HG03342 (cell line): Measurements from ENCODE around the gene OLFM1.
"Not testable (repeated sequence)": the region's sequence is repeated elsewhere in the genome, so short reads cannot be mapped to it uniquely, and the experiment has no call there.

Experiments used
- ATAC-seq: cut with Tn5 transposase; IDR thresholded peaks from one replicate; pipeline ENCODE4 v1.9.1; 2021; ENCODE audit warnings: mild to moderate bottlenecking, moderate library complexity; ENCODE audit not compliant: unreplicated experiment

OLFM1 gene

DNA sequence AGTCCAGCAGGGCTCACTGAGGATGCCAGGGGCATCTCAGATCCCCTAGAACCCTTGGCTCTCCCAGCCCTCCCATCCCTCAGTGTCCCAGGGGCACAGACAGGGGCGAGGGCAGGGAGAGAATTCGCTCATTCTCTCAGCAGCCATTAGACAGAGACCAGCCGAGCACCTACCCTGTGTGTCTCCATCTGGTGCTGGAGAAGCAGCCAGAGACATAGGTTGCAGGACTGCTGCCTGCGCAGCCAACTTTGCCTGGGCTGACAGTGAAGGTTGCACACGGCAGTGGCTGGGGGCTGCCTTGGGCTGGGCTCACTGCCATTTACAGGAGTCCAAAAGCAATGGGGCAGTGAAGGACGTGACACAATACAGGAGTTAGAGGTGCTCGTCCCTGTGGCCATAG, 60.9 kb downstream of the OLFM1 start:
- no peak for ATAC-seq

DNA sequence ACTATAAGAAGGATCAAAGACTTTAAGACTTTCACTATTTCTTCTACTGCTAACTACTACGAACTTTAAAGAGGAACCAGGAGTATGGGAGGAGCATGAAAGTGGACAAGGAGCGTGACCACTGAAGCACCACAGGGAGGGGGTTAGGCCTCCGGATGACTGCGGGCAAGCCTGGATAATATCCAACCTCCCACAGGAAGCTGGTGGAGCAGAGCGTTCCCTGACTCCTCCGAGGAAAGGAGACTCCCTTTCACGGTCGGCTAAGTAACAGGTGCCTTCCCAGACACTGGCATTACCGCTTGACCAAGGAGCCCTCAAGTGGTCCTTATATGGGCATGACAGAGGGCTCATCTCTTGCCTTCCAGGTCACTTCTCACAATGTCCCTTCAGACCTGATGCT, 62.4 kb downstream of the OLFM1 start:
- not testable (repeated sequence) for ATAC-seq

DNA sequence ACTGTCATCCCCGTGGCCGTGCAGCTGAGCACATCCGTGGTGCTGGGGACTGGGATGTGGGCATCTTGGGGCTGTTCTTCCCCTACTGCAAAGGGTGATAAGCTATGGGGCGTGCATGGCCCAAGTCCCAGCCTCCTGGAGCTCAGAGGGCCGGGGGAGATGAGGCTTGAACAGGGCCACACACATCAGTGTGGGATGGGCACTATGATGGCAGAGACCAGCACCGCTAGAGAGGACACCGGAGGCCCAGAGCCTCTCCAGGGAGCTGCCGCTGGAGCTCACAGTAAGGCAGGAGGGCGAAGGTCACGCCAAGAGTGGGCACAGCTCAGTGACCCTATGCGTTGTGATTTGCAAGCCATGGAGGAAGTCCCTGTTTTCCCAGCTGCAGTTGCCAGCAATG, 63.5 kb downstream of the OLFM1 start:
- no peak for ATAC-seq

DNA sequence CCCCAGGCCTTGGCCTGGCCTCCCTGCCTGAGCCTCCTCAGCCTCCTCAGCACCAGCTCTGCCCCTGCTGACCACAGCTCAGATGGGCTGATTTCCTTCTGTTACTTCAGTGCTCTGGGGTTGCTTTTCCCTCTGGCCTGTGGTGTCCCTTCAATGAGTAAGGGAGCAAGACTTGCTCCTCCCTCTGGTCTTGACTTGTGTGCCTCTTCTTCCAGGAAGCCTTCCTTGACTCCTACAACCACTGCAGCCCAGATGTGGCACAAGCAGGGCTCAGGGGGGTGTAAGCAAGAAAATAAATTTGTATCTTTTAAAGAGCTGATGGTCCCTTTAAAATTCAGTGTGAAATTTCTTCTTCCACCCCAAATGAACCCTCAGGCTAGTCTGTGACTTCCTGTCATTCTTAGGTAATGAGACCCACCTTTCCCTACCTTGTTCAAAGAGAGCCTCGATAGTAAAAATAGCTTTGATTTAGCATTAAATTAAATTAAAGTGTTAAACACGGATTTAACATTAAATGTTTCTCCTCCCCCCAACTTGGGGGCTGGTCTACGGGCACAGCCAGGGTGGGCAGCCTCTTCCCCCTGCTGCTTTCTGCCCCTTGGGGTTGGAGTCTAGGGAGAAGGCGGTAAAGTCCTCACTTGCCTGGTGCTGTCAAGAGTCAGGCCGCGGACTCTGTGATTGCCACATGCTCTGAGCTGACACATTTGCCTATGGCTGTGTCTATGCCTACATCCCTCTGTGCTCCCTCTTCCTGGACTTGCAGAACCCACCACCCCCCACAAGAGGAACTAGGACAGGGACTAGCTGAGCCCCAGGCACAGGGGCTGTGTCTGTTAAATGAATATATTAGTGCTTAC, 64.5 kb downstream of the OLFM1 start:
- no peak for ATAC-seq

DNA sequence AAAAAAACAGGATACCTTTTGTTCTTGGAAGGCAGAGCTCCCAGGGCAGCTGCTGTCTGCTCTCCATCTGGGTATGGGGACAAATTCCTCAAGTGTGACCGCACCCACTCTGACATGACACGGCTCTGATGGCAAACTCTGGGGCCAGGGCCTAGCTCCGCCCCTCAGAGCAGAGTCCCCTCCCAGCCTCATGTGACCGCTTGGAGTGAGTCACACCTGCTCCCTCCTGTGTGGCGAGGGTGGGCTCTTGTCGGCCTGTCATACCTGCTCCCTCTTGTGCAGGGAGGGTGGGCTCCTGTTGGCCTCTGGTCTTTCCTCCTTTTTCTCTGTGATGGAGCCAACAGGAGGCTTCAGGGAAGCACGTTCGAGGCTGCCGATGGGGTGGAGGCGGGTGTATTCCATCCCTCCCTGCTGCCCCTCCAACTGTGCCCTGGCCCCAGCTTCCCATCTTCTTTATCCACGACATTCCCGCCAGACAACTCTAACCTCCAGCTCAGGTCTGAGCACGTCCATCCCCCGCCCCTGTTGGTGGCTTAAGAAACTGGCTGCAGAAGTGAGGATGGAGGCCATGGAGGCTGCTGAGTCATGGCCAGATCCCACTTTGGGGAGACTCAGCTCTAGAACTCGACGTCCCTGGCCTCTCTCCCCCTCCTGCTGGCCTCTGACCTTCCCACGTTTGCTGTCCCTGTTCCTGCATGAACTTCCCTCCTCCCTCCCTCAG, 65.3 kb downstream of the OLFM1 start:
- no peak for ATAC-seq

DNA sequence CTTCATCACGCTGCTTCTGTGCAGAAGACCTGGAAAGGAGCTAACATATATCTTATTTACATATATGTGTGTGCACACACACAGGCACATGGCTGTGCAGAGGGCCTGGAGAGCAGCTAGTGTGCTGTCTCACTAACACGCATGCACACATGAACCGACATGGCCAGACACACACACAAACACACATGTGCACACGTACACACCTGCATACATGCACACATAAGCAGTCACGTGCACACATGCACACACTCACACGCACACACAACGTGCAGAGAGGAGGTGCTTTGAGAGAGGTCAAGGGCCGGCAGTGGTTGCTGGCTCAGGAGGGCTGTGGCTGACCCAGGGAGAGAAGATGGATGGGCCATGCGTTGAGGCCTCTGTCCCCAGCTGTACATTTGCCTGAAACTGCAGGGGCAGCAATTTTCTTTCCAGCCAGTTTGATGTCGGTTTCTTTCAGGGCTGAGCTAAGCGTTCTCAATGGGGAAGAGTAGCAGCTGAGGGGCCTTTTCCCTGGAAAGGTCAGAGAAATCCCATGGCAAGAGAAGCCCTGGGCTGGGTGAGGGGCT, 66.7 kb downstream of the OLFM1 start:
- ATAC-seq, result no peak

DNA sequence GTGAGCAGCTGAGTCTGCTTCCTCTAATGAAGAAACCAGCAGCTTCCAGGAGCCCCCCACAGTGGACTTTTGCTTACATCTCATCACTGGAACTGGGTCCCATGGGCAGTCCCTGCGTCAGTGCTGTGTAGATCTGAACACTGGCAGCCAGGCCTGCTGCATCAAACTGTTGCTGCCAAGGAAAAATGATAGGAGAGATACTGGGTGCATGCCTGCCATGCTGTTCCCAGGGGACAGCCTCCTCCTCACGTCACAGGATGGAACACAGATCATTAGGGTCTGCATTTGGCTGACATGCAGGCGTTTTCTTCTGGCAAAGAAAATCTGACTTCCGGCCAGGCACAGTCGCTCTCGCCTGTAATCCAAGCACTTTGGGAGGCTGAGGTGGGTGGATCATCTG, 67.9 kb downstream of the OLFM1 start:
- ATAC-seq, result no peak

DNA sequence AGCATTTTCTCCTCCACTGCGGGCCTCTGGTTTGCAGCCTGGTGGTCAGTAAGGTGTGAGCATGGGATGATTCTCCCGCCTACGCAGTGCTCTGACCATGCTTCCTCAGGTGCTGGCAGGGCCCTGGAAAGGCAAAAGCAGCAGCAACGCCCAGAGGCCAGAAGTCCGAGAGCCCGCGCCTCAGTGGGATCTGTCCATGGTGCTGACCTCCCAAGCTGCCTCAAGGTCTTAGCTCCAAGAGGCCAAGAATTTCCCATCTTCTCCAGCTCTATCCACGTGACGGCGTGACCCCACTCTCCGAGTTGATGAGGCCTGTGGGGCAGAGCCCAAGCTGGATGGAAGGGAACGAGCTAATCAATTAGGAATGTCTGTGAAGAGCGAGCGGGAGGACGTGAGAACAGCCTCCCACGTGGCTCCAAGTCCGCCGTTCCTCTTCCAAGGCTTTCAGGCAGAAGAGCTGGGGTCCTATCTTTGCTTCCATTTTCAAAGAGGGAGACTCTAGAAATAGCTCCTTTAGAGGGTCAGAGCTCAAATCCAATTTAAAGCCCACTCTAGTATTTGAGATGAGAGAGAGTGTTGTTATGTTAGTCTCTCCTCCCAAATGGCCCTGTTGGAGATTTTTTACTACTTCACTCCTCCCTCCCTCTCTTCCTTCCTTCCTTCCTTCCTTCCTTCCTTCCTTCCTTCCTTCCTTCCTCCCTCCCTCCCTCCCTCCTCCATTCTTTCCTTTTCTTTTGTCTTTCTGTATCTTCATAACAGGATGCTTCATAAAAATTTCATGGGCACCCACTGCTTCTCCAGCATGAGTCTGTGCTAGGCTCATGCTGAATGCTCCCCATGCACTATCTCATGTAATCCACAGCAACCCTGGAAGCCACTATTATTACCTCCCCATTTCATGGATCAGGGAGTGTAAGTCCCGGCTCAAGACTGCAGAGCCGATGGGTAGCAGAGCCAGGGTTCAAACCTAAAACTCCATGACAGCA, 69.3 kb downstream of the OLFM1 start:
- ATAC-seq, result no peak

DNA sequence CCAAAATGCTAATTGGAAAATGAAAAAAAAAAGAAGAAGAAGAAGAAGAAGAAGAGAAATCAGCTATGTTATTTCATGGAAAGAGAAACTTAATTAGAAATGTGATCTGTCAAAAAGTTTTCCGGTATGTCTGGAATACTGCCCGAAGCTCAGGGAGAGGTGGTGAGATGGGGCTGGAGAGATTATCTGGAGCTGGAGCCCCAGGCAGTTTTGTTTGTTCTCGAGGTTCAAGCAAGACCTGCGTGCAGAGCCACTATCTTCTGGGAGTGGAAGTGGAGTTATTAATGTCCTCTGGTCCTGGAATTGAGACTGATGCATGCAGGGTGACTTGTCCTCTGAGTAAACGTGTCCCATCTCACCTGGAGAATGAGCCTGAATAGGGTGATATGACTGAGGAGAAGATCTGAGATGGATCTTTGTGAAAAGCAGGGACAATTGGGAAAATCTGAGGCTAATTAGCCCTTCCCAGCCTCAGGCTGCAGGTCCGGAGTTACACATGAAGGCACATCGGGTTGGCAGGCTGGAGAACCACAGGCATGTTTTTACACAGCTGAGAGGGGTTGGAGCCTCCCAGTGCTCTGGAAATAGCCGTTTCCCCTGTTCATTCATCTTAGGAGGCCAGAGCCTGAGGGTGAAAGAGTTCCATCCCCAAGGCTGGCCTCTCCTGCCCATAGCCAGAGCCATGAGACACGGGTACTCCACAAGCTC, 70.5 kb downstream of the OLFM1 start:
- ATAC-seq, result no peak

DNA sequence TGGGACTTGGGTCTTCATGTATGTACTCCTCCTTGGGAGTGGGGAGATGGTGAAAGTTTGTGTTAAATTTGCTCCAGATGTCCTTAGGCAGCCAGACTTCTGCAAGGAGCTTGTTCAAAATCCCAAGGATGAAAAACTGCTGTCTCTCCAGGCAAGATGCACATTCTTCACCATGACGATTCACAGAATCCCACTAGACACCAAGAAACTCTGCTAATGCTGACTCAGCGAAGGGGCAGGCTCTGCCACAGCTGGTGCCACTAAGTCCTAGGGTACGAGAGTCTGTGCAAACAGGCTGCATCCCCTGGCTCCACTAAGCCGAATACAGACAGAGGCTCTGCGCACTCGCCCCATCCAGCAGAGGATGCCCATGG, 71.1 kb downstream of the OLFM1 start:
- no peak for ATAC-seq

DNA sequence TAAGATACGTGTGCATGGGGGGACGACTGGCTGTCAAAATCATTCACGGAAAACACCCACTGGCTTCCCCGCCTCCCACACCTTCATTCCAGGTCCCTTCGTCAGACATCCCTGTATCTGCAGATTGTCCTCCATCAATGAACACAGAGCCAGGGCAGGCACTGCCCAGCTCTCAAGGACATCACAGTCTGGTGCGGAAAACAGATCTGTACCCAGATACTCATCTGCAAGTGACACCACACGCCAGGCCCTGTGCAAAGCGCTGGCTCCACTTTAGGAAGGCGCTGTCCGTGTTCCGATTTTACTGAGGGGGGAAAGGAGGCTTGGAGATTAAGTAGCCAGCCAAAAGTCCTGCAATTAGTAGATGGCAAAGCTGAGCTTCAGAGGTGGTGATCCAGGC, 72.3 kb downstream of the OLFM1 start:
- no peak for ATAC-seq

DNA sequence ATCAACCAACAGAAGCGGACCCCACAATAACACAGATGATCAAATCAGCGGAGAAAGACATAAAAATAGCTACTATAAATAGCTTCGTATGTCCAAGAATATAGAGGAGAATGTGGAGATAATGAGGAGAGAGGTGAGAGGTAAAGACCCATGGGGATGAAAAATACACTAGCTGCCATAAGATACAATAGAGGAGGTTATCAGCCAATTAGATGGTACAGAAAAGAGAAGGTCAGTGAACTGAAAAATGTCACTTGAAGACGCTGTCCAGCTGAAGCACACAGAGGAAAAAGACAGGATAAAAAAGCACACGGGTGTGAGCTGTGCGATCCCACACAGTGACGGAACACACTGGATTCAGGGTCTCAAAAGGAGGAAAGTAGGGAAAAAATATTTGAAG, 73.4 kb downstream of the OLFM1 start:
- no peak for ATAC-seq

DNA sequence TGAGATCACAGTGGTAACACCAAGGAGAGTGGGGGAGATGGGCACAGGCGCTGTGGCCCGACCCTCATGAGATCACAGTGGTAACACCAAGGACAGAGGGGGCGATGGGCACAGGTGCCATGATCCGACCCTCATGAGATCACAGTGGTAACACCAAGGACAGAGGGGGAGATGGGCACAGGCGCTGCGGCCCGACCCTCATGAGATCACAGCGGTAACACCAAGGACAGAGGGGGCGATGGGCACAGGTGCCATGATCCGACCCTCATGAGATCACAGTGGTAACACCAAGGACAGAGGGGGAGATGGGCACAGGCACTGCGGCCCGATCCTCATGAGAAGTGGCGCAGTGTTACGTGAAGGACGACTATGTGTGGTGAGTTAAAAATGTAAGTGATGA, 75.1 kb downstream of the OLFM1 start:
- not testable (repeated sequence) for ATAC-seq

DNA sequence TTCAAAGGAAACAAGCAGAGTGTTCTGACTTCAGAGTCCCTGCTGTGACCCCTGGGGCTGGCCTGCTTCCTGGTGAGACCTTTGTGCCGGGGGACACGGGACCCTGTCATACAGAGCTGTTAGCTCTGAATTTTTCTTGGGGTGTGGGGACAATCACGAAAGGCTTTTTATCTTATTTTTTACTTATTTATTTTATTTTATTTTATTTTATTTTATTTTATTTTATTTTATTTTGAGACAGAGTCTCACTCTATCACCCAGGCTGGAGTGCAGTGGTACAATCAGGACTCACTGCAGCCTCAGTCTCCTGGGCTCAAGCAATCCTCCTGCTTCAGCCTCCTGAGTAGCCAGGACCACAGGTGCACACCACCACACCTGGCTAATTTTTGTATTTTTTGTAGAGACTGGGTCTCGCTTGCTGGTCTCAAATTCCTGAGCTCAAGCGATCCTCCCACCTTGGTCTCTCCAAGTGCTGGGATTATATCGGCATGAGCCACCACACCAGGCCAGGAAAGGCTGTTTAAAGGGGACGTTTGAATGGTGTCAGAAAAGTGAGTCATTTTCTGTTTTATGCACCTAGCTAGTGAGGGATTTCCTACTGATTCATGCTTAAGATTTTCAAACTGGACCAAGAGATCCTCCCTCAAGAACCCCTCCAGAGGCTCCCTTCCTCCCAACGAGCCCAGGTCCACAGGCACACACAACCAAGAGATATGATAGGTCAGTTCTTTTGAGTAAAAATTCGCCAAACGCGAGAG, 75.7 kb downstream of the OLFM1 start:
- ATAC-seq, result no peak

DNA sequence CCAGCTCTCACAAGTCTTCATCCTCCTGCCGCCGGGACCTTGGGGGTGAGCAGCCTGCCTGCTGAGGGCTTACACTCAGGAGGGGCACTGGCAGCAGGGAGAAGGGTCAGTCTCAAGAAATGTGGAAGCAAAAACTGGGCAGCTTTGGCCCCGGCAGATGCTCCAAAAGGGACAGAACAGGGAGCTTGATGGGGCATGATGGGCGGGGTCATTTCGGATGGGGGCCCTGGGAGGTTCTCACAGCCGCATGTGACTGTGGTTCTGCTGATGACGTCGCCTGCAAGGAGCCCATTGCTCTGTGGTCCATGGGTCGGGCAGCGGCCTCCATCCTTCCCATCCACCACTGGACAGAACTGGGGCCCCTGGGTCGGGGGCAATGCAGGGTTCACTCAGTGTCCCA, 76.6 kb downstream of the OLFM1 start:
- ATAC-seq, result no peak

DNA sequence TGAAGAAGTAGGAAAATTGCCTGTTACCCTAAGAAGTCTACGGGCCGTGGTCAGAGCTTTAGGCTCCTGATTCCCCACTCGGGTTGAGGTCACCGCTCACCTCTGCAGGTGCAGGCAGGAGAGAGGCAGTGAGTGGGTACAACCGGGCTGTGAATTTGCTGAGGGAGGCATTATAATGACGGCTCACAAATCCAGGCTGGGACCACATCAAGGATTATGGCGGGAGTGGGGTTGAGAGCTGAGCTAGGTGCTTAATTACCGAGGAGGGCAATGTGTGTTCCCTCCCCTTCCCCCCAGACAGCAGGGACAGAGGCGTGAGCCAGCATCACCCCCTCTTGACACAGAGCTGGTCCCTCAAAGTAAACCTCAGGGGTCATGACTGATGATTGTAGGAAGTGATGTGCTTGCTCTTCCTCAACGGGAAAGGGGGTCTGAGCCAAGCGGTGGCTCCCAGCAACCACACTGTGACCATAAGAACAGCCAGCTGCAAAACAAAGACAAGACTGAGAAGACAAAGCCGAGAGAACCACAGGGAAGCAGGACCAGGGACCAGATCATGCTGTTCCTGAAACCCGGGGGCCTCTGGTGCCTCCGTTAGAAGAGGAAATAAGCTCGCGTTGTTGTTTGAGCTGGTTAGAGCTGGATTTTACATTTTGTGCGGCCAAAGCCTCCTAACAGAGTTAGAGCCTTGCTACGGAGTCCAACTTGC, 77.7 kb downstream of the OLFM1 start:
- ATAC-seq, result no peak

DNA sequence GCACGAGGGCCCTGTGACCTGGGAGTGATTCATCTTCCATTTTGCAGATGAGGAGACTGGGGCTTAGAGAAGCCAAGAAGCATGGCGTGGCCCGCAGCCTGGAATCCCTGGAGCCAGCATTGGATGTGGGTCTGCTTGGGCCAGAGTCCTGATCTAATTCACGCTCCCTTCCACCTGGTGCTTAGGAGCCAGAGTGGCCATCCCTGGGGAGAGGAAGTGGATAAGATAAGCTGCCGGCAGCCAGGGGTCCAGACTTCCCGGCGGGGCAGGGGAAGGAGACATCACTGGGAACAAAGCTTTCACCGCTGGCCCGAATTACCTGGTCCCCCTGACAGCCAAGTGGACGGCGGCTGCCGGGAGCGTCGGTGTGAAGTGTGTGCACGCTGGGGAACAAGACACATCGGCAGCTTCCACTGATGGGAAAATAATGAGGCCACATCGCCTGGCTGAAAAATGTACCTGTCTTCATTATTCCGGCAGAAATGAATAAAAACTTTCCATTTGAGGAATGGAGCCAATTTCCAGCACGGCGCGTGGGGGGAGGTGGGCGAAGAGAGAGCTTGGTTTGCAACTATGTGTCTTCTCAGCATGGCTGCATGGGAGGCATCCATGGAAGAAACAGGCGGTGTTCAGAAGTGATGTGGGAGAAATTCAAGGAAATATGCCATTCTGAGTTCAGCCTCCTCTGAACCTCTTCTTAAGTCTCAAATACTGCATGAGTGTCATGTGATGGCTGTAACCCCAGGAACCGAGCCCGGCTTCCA, 78.5 kb downstream of the OLFM1 start:
- ATAC-seq, result no peak

DNA sequence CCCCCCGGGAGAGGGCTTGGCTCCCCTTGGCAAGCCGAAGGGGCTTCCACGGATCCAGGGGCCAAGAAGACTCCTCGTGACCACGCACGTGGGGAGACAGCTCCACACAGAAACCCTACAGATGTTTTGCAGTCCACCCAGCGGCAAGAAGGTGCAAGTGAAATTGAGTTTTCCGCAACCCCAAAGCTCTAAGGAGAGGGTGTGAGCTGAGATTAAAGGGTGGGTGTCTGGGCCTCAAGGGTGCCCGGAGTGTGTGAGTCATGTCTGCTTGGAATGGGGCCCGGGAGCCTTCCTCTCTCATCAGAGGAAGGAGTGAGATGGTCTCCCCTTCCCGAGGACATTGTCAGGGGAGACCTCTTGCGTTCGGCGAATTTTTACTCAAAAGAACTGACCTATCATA, 79.1 kb downstream of the OLFM1 start:
- ATAC-seq, result no peak
